Subcutaneous adipose tissue (tissue), 4 donors: Measurements from ENCODE around the gene LRRN2. TPM values are rescaled to one million over a fixed set of nuclear protein-coding genes. Genes with fewer than 3 reads are reported as not detected.

Experiments
- CTCF ChIP-seq: fragments of 450-650 bp; IDR thresholded peaks from one replicate; pipeline ENCODE4 v1.5.1; 2016; ENCODE audit warnings: low read depth, mild to moderate bottlenecking, control low read depth, antibody characterized with exemption, moderate library complexity
- total RNA-seq, 4 donors: library from RNA; depleted of rRNA; stranded (reverse); fragments of >200 nt; gene quantifications; one replicate each; pipeline ENCODE4 v1.1.0, GENCODE V29; 2016

The LRRN2 gene
- total RNA-seq, 4 donors from 2014 or later = 0.17 to 0.38 TPM; not detected in 2

GRCh38 chr1:204623365-204623893 is 62.1 kb downstream of the LRRN2 start:
- TF ChIP-seq CTCF = no peak

- no peak for TF ChIP-seq CTCF
These were observed 63.5 kb downstream of the LRRN2 start for GRCh38 chr1:204621996-204622395.

GRCh38 chr1:204621396-204621795 is 64.1 kb downstream of the LRRN2 start:
- TF ChIP-seq CTCF = no peak

- no peak for TF ChIP-seq CTCF
These were observed 65.8 kb downstream of the LRRN2 start for GRCh38 chr1:204619721-204620120.

- no peak for TF ChIP-seq CTCF
These were observed 67.3 kb downstream of the LRRN2 start for GRCh38 chr1:204618148-204618760.

GRCh38 chr1:204617256-204618147 is 68.0 kb downstream of the LRRN2 start:
- TF ChIP-seq CTCF = no peak

GRCh38 chr1:204616641-204617040 is 68.9 kb downstream of the LRRN2 start:
- TF ChIP-seq CTCF = no peak
